Heart left ventricle (tissue), 13 donors: ENCODE measurements around the gene ARPC1B.

ENCODE experiments used
- POLR2A ChIP-seq, 2 donors: fragments of 450-650 bp; IDR thresholded peaks; one replicate each; pipeline ENCODE4 v1.6.1; 2017; ENCODE audit warnings: antibody characterized with exemption in 2 of 2, mild to moderate bottlenecking in 2 of 2, moderate library complexity in 2 of 2
- TF ChIP-seq, protein P1 (sequence below), 12 donors: fragments of 200-600 bp; sonication (generic) in 4 of 12; IDR thresholded peaks; one replicate each; pipeline versions ENCODE4 v1.5.0 to v1.8.0; 2018 to 2022; ENCODE audit warnings: antibody characterized with exemption in 12 of 12, mild to moderate bottlenecking in 5 of 12
- donor health status: ischemic (EF 13 %, LVEDD 7.1; RV severe dilation, severe dysfunction).
- donor health status: DM: no; HTN: yes; CAD: no.
- donor health status: DM: no; HTN: no; CAD: no.
- donor health status: ischemic (EF 25% LVEDD 6.9; RV normal size, moderate dysfunction).
- donor health status: ischemic (EF 25% LVEDD 5.7; RV mildly dilated, moderate dysfunction).
- donor health status: ischemic (EF 35%, LVEDD 5.7; RV mildly dilated, moderate dysfunction).
- donor health status: nonischemic (EF 11% LVEDD 7.7; RV severe dilation, severe dysfunction).
- donor health status: DM: yes; HTN: yes; CAD: no.
- donor health status: PGD.
- donor health status: ischemic (EF 29% LVEDD 5.4; RV normal size, mild dysfunction).
- donor health status: nonischemic (EF 23%, LVEDD 6.1; RV moderate dilation, normal function).

DNA sequence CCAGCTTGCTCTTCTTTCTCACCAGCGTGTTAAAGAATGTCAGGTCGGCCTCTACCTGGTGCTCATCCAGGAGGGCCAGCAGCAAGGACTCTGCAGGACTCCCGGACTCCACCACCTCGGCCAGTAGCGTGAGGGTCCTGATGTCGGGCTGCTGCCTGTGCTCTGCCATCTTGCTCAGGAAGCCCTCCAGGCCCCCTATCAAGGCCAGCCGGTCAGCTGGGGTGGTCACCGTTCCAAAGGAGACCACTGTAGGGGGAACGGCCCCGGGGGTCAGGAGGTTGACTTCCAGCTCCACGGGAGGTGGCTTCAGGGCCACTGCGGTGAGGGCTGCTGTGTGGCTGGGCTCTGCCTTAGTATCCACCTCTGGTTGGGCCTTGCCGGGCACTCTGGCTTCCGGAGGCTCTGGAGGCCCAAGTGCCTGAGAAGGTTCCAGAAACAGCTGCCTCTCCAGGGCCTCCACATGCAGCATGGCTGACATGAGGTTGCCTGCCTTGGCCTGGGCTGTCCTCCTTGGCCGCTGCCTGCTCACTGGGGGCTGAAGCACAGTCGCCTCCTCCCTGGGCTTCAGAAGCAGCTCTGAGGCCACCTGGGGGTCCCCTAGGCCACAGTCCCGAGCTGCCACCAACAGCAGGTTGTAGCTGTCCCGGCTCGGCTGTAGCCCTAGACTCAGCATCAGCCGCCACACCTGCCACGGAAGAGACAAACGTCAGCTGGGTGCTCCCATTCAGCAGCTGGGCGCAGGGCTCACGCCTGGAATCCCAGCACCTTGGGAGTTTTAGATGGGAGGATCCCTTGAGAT, 50.6 kb downstream of the ARPC1B start:
- TF ChIP-seq, protein P1, sequence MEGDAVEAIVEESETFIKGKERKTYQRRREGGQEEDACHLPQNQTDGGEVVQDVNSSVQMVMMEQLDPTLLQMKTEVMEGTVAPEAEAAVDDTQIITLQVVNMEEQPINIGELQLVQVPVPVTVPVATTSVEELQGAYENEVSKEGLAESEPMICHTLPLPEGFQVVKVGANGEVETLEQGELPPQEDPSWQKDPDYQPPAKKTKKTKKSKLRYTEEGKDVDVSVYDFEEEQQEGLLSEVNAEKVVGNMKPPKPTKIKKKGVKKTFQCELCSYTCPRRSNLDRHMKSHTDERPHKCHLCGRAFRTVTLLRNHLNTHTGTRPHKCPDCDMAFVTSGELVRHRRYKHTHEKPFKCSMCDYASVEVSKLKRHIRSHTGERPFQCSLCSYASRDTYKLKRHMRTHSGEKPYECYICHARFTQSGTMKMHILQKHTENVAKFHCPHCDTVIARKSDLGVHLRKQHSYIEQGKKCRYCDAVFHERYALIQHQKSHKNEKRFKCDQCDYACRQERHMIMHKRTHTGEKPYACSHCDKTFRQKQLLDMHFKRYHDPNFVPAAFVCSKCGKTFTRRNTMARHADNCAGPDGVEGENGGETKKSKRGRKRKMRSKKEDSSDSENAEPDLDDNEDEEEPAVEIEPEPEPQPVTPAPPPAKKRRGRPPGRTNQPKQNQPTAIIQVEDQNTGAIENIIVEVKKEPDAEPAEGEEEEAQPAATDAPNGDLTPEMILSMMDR (IDR thresholded peaks at IDR 0.05) = no peak
- no peak for TF ChIP-seq POLR2A (IDR thresholded peaks at IDR 0.05)
